Tibial artery (tissue), 4 donors: ENCODE measurements around the gene PLP2.
"Not testable (repeated sequence)": the region's sequence is repeated elsewhere in the genome, so short reads cannot be mapped to it uniquely, and the experiment has no call there.

Experiments used
- DNase-seq, 2 donors: peaks; one replicate each; pipeline ENCODE4 v3.0.0-alpha.2; 2019
- H3K27ac ChIP-seq, 2 donors: fragments of 200-600 bp; sonication (generic) in 1 of 2; 1 replicate in 1 of 2; 2 replicates in 1 of 2; pipeline ENCODE4 v1.5.1; 2018 to 2019; ENCODE audit warnings: mild to moderate bottlenecking in 1 of 2
- H3K27me3 ChIP-seq, 2 donors: fragments of 200-600 bp; sonication (generic) in 1 of 2; one replicate each; pipeline versions ENCODE4 v1.5.1 to v1.6.0; 2016 to 2019
- H3K36me3 ChIP-seq, 3 donors: fragments of 200-600 bp; sonication (generic) in 2 of 3; one replicate each; pipeline ENCODE4 v1.5.1; 2016 to 2019; ENCODE audit warnings: mild to moderate bottlenecking in 2 of 3
- H3K4me1 ChIP-seq, 4 donors: fragments of 200-600 bp; sonication (generic) in 2 of 4; 1 replicate in 3 of 4; 2 replicates in 1 of 4; pipeline ENCODE4 v1.5.1; 2016 to 2019
- H3K4me3 ChIP-seq, 2 donors: fragments of 200-600 bp; sonication (generic) in 1 of 2; 1 replicate in 1 of 2; 2 replicates in 1 of 2; pipeline ENCODE4 v1.5.1; 2018 to 2019; ENCODE audit warnings: mild to moderate bottlenecking in 2 of 2
- H3K9me3 ChIP-seq, 3 donors: fragments of 200-600 bp; sonication (generic) in 1 of 3; one replicate each; pipeline ENCODE4 v1.5.1; 2016 to 2019
- CTCF ChIP-seq, 2 experiments: fragments of 200-600 bp in 1 of 2; fragments of 450-650 bp in 1 of 2; IDR thresholded peaks; one replicate each; pipeline ENCODE4 v1.5.1; 2017 to 2019; ENCODE audit warnings: antibody characterized with exemption in 2 of 2, mild to moderate bottlenecking in 1 of 2, moderate library complexity in 1 of 2
- intact Hi-C: fragments of 100-400 bp; cut with DNase I; formaldehyde crosslinking; loops from one replicate; pipeline ENCODE4 v1.15.0; 2023; ENCODE audit warnings: low total_unique reads

The PLP2 gene, protein sequence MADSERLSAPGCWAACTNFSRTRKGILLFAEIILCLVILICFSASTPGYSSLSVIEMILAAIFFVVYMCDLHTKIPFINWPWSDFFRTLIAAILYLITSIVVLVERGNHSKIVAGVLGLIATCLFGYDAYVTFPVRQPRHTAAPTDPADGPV

GRCh38 chrX:49171752-49172279, at the start of gene PLP2:
Gene PLP2, plus strand, starts transcription at chrX:49171898. Its CDS starts 103 bp downstream, at chrX:49172001.
- Histone ChIP-seq H3K36me3 (peaks cover 0 to 24% (median 18%) of the 10 kb centered on the region in 3 donors), H3K27me3 (no peaks in the 10 kb centered on the region), H3K4me3 (peak within 1 kb of the TSS; percentile 84 to 87), H3K4me1 (peaks cover 0 to 23% (median 9%) of the 10 kb centered on the region in 4 donors), H3K27ac (peak within 1 kb of the TSS; percentile 94 to 97), H3K9me3 (no peaks in the 10 kb centered on the region)
- peak in 1 of 2 donors; percentile 82 for DNase-seq
- intact Hi-C loops = no loop called here
- TF ChIP-seq CTCF (IDR thresholded peaks at IDR 0.05) = no peak

DNA sequence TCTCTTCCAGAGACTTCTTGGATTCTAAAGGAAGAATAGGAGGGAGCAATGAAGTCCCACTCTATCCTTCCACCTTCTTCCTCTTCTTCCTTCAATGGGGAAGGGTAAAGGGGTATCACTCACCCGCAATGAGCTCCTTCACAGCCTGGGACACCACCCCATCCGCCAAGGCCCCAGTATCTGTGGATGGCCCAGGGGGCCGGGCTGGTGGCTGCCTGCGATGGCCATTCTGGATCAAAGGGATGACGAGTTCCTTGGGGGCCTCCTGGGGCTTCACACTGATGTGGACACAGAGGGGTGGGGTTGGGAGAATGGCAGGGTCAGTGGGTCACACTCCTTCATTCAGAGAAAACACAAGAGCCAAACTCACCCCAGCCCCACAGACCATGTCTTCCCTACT, 49.2 kb upstream of the PLP2 start:
- Histone ChIP-seq H3K4me3 (peak overlapping the region; percentile 70 to 82), H3K4me1 (peaks cover 0 to 15% (median 7%) of the 10 kb centered on the region in 4 donors), H3K9me3 (no peaks in the 10 kb centered on the region), H3K27me3 (no peaks in the 10 kb centered on the region), H3K36me3 (peaks cover 0 to 33% (median 15%) of the 10 kb centered on the region in 3 donors), H3K27ac (peak overlapping the region in 1 of 2 donors; percentile 63)
- TF ChIP-seq CTCF (IDR thresholded peaks at IDR 0.05) = no peak
- intact Hi-C loops = no loop called here
- DNase-seq = no peak

GRCh38 chrX:49127742-49128258, 43.9 kb upstream of the PLP2 start:
- H3K4me3 ChIP-seq, H3K27me3 ChIP-seq, H3K36me3 ChIP-seq, H3K27ac ChIP-seq, DNase-seq, H3K4me1 ChIP-seq, H3K9me3 ChIP-seq, intact Hi-C loops: not testable (repeated sequence)

GRCh38 chrX:49129427-49129826, 42.3 kb upstream of the PLP2 start:
- intact Hi-C loops = no loop called here
- Histone ChIP-seq H3K9me3 (no peaks in the 10 kb centered on the region), H3K4me3 (no peak overlapping the region), H3K27me3 (no peaks in the 10 kb centered on the region), H3K36me3 (no peaks in the 10 kb centered on the region), H3K4me1 (no peaks in the 10 kb centered on the region), H3K27ac (no peak overlapping the region)
- TF ChIP-seq CTCF (IDR thresholded peaks at IDR 0.05) = no peak
- DNase-seq = no peak

DNA sequence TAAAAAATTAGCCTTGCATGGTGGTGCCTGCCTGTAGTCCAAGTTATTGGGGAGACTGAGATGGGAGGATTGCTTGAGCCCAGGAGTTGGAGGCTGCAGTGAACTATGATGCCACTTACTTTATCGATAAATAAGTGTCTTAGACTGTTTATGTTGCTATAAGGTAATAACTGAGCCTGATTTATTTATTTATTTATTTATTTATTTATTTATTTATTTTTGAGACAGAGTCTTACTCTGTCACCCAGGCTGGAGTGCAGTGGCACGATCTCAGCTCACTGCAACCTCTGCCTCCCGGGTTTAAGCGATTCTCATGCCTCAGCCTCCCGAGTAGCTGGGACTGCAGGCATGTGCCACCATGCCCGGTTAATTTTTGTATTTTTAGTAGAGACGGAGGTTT, 39.4 kb upstream of the PLP2 start:
- H3K27me3 ChIP-seq, H3K9me3 ChIP-seq, H3K4me3 ChIP-seq, H3K27ac ChIP-seq, intact Hi-C loops, H3K36me3 ChIP-seq, H3K4me1 ChIP-seq, DNase-seq: not testable (repeated sequence)

DNA sequence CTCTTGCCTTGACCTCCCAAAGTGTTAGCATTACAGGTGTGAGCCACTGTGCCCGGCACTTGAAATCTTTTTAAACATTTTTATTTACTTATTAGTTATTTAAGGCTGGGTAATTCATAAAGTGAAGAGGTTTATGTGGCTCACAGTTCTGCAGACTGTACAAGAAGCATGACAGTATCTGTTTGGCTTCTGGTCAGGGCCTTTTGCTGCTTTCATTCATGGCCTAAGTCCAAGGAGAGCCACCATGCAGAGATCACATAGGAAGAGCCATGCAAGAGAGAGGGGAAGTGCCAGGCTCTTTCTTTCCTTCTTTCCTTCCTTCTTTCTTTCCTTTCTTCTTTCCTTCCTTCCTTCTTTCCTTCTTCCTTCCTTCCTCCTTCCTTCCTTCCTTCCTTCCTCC, 37.9 kb upstream of the PLP2 start:
- intact Hi-C loops = no loop called here
- Histone ChIP-seq H3K27me3 (no peaks in the 10 kb centered on the region), H3K4me1 (no peaks in the 10 kb centered on the region), H3K9me3 (peaks cover 0 to under 1% (median 0%) of the 10 kb centered on the region in 3 donors), H3K4me3 (no peak overlapping the region), H3K36me3 (no peaks in the 10 kb centered on the region), H3K27ac (no peak overlapping the region)
- DNase-seq = no peak
- no peak for TF ChIP-seq CTCF (IDR thresholded peaks at IDR 0.05)
